Stomach smooth muscle (tissue), 2 donors: ENCODE data around the gene RAP2B.

ENCODE experiments used
- H3K27ac ChIP-seq: one replicate; pipeline ENCODE4 v1.7.0; 2013; ENCODE audit warnings: mild to moderate bottlenecking, low read length, inconsistent platforms
- H3K27me3 ChIP-seq, 2 donors: one replicate each; pipeline ENCODE4 v1.7.0; 2013; ENCODE audit warnings: low read length in 2 of 2; ENCODE audit not compliant: insufficient read depth in 2 of 2, control insufficient read depth in 1 of 2
- H3K36me3 ChIP-seq, 2 donors: one replicate each; pipeline ENCODE4 v1.7.0; 2013; ENCODE audit warnings: low read length in 2 of 2; ENCODE audit not compliant: control insufficient read depth in 2 of 2, insufficient read depth in 2 of 2
- H3K4me1 ChIP-seq: one replicate; pipeline ENCODE4 v1.7.0; 2013; ENCODE audit warnings: low read length; ENCODE audit not compliant: control insufficient read depth, insufficient read depth
- H3K4me3 ChIP-seq, 2 donors: one replicate each; pipeline ENCODE4 v1.7.0; 2013; ENCODE audit warnings: low read length in 2 of 2
- H3K9ac ChIP-seq, 2 donors: one replicate each; pipeline ENCODE4 v1.7.0; 2013; ENCODE audit warnings: low read length in 2 of 2, mild to moderate bottlenecking in 1 of 2
- H3K9me3 ChIP-seq, 2 donors: one replicate each; pipeline ENCODE4 v1.7.0; 2013; ENCODE audit warnings: low read length in 2 of 2; ENCODE audit not compliant: control insufficient read depth in 2 of 2
- donor health status: healthy.
- donor health status: Pancreatic carcinoma.

RAP2B gene

DNA sequence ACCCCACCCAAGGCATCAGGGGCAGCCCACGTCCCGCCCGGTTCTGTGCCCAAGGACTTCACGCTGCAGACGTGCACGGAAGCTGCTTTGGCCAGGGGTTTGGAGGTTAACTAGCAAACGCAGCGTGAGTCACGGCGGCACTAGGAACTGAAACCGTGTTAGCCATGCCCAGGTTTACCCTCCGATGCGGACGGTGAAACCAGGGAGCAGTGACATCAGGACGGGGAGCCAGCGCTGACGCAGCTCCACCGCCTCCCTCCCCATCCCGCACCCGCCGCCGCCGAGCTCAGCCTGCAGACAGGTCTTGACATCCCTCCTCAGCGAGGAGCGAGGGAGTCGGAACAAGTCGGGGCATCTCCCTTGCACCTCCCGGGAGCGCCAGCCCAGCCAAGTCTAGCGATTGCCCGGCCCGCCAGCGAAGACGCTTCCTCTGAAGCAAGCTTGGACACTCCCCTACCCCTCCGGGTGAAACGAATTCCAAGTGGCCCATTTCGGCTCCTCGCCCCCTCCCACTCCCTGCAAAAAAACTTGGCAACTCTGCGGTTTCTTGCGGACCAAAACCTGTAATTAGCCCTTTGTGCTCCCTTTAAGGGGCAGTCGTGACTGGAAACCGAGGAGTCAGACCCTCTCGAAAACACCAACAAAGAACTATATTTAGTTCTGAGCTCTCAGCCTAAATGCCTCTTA is 1.4 kb upstream of the RAP2B start:
- H3K27ac ChIP-seq, result peak overlapping the region; percentile 89
- no peaks in the 10 kb centered on the region for H3K9me3 ChIP-seq

DNA sequence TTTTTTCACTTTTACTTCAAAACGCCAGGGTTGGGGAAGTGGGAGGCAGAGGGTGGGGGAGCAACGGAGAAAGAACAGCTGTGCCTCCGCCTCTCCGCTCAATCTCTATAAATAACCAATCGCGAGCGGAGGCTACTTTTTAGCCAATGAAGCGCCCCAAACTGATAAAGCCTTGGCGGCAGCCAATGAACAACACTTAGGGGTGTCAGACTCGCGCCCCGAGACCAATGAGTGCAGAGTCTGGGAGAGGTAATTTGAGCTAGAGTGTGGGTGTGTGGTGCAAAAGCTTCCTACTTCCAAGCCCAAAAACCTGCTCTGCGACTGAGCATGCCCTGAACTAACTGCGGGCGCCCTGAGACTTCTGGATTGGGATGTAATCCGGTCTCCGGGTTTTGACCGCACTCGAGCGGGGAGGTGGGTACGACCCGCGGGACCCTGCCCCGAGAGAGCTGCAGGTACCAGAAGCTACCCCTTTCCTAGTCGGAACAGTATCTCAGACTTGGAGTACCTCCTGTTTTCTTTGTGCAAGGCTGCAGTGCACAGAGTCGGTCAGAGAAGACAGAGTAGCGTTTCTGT is 800 bp upstream of the RAP2B start:
- Histone ChIP-seq H3K9me3 (no peaks in the 10 kb centered on the region), H3K27ac (peak overlapping the region; percentile 89), H3K27me3 (no peaks in the 10 kb centered on the region), H3K4me3 (peak overlapping the region; percentile 95 to 98), H3K9ac (peak overlapping the region; percentile 88 to 90), H3K4me1 (peaks cover 14% of the 10 kb centered on the region), H3K36me3 (no peaks in the 10 kb centered on the region)

More for the DNA sequence above, 1.4 kb upstream of the RAP2B start:
- no peaks in the 10 kb centered on the region for H3K36me3 ChIP-seq
- peak overlapping the region; percentile 88 to 90 for H3K9ac ChIP-seq
- H3K4me1 ChIP-seq, result peaks cover 14% of the 10 kb centered on the region
- H3K27me3 ChIP-seq, result no peaks in the 10 kb centered on the region
- peak overlapping the region; percentile 95 to 98 for H3K4me3 ChIP-seq

DNA sequence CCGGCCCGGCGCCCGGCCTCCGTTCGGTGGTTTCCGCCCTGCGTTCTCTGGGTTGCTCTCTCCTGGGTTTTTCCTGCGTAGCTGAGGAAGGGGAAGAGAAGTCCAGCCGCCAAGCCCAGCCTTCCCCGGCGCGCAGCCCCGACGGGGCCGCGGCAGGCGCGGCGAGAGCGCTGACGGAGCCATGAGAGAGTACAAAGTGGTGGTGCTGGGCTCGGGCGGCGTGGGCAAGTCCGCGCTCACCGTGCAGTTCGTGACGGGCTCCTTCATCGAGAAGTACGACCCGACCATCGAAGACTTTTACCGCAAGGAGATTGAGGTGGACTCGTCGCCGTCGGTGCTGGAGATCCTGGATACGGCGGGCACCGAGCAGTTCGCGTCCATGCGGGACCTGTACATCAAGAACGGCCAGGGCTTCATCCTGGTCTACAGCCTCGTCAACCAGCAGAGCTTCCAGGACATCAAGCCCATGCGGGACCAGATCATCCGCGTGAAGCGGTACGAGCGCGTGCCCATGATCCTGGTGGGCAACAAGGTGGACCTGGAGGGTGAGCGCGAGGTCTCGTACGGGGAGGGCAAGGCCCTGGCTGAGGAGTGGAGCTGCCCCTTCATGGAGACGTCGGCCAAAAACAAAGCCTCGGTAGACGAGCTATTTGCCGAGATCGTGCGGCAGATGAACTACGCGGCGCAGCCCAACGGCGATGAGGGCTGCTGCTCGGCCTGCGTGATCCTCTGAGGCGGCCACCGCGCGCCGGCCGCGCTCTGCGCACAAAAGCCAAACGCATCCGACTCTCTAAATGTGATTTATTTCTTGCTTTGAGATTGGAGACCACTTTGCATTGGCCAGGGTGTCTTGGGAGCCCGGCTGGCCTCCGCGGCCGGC is 727 bp downstream of the RAP2B start:
- H3K36me3 ChIP-seq, result no peaks in the 10 kb centered on the region
- peak overlapping the region; percentile 81 to 83 for H3K9ac ChIP-seq
- peak overlapping the region; percentile 95 for H3K4me3 ChIP-seq
- H3K27ac ChIP-seq, result peak overlapping the region; percentile 78
- H3K27me3 ChIP-seq, result no peaks in the 10 kb centered on the region
- no peaks in the 10 kb centered on the region for H3K9me3 ChIP-seq
- peaks cover 14% of the 10 kb centered on the region for H3K4me1 ChIP-seq

DNA sequence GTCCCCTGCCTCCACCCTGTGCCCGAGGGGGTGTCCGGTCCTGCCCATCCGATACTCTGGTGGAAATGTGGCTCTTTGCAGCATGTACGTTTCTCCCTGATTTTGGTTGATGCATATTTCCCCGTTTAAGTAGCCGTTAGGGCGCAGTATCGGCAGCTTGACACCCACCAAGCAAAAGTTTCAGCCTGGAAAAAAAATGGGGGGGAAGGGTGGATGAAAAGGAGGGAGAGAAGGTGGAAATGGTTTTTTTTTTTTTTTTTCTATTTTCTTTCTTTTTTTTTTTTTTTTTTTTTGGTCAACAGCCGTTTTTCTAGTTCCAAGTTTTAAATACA is 1.3 kb downstream of the RAP2B start:
- Histone ChIP-seq H3K9me3 (no peaks in the 10 kb centered on the region), H3K36me3 (no peaks in the 10 kb centered on the region), H3K4me1 (peaks cover 14% of the 10 kb centered on the region), H3K27me3 (no peaks in the 10 kb centered on the region), H3K4me3 (peak overlapping the region; percentile 95), H3K9ac (peak overlapping the region; percentile 81 to 83), H3K27ac (peak overlapping the region; percentile 78)

DNA sequence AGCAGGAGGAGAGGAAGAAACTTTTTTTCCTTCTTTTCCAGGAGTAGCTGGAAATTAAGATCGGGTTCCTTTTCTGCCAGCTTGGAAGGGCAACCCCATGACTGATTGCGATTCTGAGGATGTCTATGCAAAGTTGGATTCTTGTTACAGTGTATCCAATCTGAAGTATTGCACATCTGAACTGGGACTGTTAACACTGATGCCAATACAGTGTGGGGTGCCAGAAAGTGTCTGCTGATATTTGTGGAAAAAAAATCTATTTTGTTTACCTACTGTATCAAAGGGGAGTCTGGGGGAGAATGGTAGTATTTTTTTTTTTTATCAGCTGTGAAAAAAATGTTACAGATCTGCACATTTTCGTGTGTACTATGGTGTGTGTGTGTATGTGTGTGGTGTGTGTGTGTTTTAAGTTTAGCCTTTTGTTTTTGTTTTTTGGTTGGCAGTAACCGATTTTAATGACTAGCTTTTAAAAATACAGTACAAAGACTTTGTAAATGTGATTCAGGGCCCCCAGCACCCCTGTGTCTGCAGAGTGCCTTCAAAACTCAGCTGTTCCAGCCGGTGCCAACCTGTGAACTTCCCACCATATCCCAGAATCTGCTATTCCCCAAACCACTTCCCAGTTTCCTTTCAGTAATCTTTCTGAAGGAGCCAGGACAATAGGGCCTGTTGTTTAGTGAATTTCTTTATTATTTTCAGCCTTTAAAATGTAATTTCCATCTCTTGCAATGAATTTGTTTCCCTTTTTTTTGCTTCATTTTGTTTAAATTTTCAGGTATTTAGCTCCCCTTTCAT is 1.9 kb downstream of the RAP2B start:
- no peaks in the 10 kb centered on the region for H3K36me3 ChIP-seq
- H3K4me3 ChIP-seq, result peak overlapping the region; percentile 95
- H3K9me3 ChIP-seq, result no peaks in the 10 kb centered on the region
- no peaks in the 10 kb centered on the region for H3K27me3 ChIP-seq
- peaks cover 14% of the 10 kb centered on the region for H3K4me1 ChIP-seq
- peak overlapping the region; percentile 81 to 83 for H3K9ac ChIP-seq
- H3K27ac ChIP-seq, result no peak overlapping the region

DNA sequence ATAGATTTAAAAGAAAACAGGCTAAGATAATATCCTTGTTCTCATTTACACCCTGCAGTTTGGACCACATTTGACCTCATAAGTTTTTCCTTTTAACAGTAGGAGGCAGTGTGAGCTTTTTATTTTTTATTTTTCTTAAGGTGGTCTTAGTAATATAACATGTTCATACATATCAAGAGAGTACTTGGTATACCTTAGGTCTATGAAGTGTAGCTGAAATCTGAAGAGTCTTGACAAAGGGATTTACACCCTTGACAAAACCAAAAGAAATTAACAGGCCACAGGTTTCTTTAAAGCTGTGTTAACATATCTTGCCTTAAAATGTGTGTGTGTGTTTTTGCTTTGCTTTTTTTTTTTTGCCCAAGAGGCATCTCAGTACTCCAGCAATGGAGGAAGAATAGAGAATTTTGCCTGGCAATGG is 3.2 kb downstream of the RAP2B start:
- H3K36me3 ChIP-seq, result no peaks in the 10 kb centered on the region
- no peaks in the 10 kb centered on the region for H3K9me3 ChIP-seq
- H3K27ac ChIP-seq, result no peak overlapping the region
- no peaks in the 10 kb centered on the region for H3K27me3 ChIP-seq
- peak overlapping the region in 1 of 2 donors; percentile 34 for H3K9ac ChIP-seq
- H3K4me3 ChIP-seq, result peak overlapping the region in 1 of 2 donors; percentile 29
- peaks cover 8% of the 10 kb centered on the region for H3K4me1 ChIP-seq

DNA sequence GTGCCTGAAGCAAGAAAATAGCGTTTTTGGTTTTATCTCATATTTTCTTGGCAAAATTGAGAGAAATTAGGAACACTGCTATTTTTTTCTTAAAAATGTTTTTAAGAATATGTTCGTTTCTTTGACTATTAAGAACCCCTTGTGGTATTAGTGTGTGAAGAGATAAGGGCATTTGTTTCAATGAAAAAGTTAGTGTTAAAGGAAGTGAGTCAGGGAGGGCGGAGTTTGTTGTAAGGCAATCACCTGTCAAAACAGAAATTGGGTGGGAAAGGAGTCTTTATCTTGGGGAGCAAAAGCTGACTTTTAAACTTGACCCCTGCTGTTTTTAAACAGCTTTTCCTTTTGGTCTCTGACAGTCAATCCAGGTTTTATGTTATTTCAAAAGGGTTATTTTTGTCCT is 4.2 kb downstream of the RAP2B start:
- H3K4me1 ChIP-seq, result peaks cover 8% of the 10 kb centered on the region
- no peaks in the 10 kb centered on the region for H3K36me3 ChIP-seq
- H3K27me3 ChIP-seq, result no peaks in the 10 kb centered on the region
- H3K9ac ChIP-seq, result peak overlapping the region in 1 of 2 donors; percentile 30
- no peak overlapping the region for H3K4me3 ChIP-seq
- no peak overlapping the region for H3K27ac ChIP-seq
- no peaks in the 10 kb centered on the region for H3K9me3 ChIP-seq

DNA sequence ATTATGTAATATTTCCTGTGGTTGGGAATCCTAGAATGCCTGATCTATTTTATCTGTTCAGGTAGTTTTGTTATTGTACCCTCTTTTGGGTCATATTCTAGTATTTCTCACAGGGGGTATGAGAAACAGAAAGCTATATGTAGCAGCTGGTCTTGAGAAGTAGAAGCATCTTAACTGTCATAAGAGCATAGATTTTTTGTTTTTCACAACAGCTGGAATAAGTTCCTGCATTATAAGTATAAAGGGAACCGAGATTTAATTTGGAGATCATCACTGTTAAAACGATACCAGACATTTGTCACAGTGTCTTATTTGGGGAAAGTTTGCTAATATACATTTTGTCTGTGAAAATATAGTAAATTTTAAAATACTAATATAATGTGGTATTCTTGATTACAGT is 4.8 kb downstream of the RAP2B start:
- H3K9ac ChIP-seq, result no peak overlapping the region
- H3K9me3 ChIP-seq, result no peaks in the 10 kb centered on the region
- peaks cover 6% of the 10 kb centered on the region for H3K4me1 ChIP-seq
- no peak overlapping the region for H3K4me3 ChIP-seq
- no peaks in the 10 kb centered on the region for H3K36me3 ChIP-seq
- H3K27ac ChIP-seq, result no peak overlapping the region
- H3K27me3 ChIP-seq, result no peaks in the 10 kb centered on the region

DNA sequence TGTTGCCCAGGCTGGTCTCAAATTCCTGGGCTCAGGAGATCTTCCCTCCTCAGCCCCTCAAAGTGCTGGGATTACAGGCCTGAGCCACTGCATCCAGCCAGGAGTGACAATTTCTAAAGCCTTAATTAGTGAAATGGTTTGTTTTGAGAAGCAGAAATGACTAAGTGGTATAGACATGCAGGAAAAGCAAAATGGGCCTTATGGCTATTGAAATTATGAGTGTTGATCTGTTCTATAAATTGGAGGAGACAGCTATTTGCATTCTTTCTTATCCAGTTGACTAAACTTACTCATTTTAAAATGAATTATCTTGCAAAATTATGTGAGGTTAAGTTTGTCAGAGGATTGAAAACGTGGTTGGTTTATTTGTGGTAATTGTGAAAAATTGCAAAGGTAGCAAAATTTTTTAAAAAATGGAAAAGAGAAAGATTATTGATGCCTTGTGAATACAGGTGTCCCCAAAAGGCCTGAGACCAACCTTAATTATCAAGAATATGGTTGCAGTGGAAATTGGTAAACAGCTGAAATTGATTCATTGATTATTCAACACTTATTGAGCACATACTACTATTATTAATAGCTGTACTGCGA is 7.9 kb downstream of the RAP2B start:
- no peaks in the 10 kb centered on the region for H3K36me3 ChIP-seq
- H3K4me1 ChIP-seq, result no peaks in the 10 kb centered on the region
- no peak overlapping the region for H3K4me3 ChIP-seq
- H3K27me3 ChIP-seq, result no peaks in the 10 kb centered on the region
- H3K9me3 ChIP-seq, result no peaks in the 10 kb centered on the region
- H3K9ac ChIP-seq, result no peak overlapping the region
- no peak overlapping the region for H3K27ac ChIP-seq

DNA sequence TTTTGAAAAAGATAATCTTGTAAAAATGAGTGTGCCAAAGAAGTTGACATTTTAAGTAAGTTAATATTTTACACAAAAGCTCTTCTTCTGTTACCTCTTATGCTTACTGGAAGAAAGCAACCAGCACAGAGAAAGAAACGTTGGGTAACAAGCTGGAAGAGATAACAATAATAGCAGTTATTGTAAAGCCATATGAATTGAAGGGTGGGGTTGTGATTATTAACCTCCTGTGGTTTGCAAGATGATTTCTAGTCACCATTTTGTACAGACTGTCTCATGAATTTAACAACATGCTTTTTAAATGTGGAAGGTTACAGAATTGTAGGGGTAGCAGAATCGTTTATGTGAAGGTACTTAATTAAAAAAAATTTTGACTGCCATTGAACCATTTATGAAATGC is 9.2 kb downstream of the RAP2B start:
- Histone ChIP-seq H3K4me1 (no peaks in the 10 kb centered on the region), H3K9me3 (no peaks in the 10 kb centered on the region), H3K27me3 (no peaks in the 10 kb centered on the region), H3K27ac (no peak overlapping the region), H3K36me3 (no peaks in the 10 kb centered on the region), H3K4me3 (no peak overlapping the region), H3K9ac (no peak overlapping the region)
